ENCODE data around the gene PDS5B. TPM values are rescaled to one million over a fixed set of nuclear protein-coding genes. Genes with fewer than 3 reads are reported as not detected.

PDS5B gene
- total RNA-seq, 1 donor from 2014 or later: 59.2 TPM

DNA sequence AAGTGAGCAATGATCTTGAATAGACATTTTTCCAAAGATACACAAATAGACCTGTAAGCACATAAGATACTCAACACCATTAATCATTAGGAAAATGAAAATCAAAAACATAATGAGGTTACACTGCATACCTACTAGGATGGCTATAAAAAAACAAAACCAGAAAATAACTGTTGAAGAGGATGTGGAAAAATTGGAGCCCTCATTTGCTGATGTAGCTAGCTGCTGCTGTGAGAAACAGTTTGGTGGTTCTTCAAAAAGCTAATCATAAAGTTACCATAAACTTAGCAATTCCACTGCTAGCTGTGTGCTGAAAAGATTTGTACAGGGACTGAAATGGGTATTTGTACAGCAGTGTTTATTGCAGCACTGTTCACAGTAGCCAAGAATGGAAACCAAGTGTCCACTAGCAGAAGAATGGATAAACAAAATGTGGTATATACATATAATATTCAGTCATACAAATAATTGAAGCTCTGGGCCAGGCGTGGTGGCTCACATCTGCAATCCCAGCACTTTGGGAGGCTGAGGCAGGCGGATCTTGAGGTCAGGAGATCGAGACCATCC, 46.2 kb downstream of the PDS5B start:
- no peak overlapping the region for H3K27ac Mint-ChIP-seq (ENCODE audit: unreplicated experiment)
- H3K27me3 Mint-ChIP-seq (ENCODE audit: unreplicated experiment): no peaks in the 10 kb centered on the region
- TF ChIP-seq, protein P1, sequence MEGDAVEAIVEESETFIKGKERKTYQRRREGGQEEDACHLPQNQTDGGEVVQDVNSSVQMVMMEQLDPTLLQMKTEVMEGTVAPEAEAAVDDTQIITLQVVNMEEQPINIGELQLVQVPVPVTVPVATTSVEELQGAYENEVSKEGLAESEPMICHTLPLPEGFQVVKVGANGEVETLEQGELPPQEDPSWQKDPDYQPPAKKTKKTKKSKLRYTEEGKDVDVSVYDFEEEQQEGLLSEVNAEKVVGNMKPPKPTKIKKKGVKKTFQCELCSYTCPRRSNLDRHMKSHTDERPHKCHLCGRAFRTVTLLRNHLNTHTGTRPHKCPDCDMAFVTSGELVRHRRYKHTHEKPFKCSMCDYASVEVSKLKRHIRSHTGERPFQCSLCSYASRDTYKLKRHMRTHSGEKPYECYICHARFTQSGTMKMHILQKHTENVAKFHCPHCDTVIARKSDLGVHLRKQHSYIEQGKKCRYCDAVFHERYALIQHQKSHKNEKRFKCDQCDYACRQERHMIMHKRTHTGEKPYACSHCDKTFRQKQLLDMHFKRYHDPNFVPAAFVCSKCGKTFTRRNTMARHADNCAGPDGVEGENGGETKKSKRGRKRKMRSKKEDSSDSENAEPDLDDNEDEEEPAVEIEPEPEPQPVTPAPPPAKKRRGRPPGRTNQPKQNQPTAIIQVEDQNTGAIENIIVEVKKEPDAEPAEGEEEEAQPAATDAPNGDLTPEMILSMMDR (IDR thresholded peaks at IDR 0.05; ENCODE audit: partially characterized antibody, unreplicated experiment): no peak
- no peak overlapping the region for H3K4me3 Mint-ChIP-seq (ENCODE audit: unreplicated experiment)
- no peaks in the 10 kb centered on the region for H3K9me3 Mint-ChIP-seq (ENCODE audit: unreplicated experiment)
- no peaks in the 10 kb centered on the region for H3K36me3 Mint-ChIP-seq (ENCODE audit: unreplicated experiment)
- no peak for DNase-seq
- H3K4me1 Mint-ChIP-seq (ENCODE audit: low read depth, unreplicated experiment): no peaks in the 10 kb centered on the region

DNA sequence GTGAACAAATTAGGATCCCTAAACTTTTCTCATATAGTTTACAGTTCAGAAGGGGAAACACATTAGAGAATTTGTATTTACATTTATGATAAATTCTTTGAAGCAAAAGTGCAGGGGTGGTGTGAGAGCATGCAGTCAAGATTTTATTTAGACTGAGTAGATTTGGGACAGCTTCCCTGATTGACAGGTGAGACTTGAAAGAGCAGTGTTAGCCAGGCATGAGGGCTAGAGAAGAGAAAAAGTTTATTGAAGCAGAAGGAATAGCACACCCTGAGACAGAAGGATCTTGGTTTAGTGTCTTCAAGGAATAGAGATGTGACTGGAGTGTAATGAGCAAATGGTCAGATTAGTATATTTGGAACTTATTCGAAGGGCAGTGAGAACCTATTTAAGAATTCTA, 50.5 kb downstream of the PDS5B start:
- DNase-seq: no peak
- Mint-ChIP-seq H3K4me1 (ENCODE audit: low read depth, unreplicated experiment) (no peaks in the 10 kb centered on the region), H3K9me3 (ENCODE audit: unreplicated experiment) (no peaks in the 10 kb centered on the region), H3K4me3 (ENCODE audit: unreplicated experiment) (no peak overlapping the region), H3K36me3 (ENCODE audit: unreplicated experiment) (no peaks in the 10 kb centered on the region), H3K27ac (ENCODE audit: unreplicated experiment) (no peak overlapping the region), H3K27me3 (ENCODE audit: unreplicated experiment) (no peaks in the 10 kb centered on the region)
- TF ChIP-seq, protein P1 (IDR thresholded peaks at IDR 0.05; ENCODE audit: partially characterized antibody, unreplicated experiment): no peak

DNA sequence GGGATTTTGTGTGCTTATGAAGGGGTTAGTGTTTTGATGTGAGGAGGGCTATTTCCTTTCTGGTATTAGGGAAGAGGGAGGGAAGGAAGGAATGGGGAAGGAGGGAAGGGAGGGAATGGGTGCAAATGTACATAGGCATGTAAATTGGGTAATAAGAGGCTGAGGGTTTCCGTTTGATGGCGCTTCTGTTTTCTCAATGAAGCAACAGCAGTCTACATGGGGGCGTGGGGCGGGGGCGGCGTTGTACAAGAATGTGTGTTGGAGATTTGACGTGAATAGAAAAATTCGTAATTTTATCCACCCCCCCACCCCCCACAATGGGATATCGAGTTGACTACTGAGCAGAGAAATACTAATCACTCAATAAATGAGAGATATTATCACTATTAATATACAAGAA, 52.5 kb downstream of the PDS5B start:
- Mint-ChIP-seq H3K9me3 (ENCODE audit: unreplicated experiment) (no peaks in the 10 kb centered on the region), H3K4me1 (ENCODE audit: low read depth, unreplicated experiment) (no peaks in the 10 kb centered on the region), H3K4me3 (ENCODE audit: unreplicated experiment) (no peak overlapping the region), H3K27me3 (ENCODE audit: unreplicated experiment) (no peaks in the 10 kb centered on the region), H3K36me3 (ENCODE audit: unreplicated experiment) (no peaks in the 10 kb centered on the region), H3K27ac (ENCODE audit: unreplicated experiment) (no peak overlapping the region)
- DNase-seq: no peak
- TF ChIP-seq, protein P1 (IDR thresholded peaks at IDR 0.05; ENCODE audit: partially characterized antibody, unreplicated experiment): no peak

DNA sequence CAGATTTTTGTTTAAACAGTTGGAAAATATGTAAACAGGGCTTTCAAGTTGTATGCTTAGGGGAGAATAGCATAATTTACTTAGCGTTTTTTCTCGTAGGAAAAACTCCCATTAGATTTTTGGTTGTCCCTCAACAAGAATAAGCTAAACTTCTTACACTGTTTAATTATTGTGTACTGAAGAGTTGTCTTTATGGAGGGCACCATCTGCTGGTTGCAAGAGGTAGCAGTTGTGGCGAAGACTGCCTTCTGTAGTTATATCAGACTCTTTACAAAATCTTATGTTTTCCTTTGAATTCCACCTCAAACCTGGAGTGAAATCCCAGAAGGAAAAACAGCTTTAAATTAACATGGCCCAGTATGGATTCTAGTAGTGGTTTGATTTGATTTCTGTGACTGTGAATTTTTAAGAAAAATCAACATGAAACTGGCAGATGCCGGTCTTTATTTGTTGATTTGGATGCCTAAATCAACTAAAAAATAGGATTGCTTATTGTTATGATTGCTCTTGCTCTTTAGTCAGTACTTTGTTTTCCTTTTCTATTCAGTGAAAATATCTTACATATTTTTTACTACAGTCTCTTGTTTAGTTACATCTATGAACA, 53.4 kb downstream of the PDS5B start:
- Mint-ChIP-seq H3K27me3 (ENCODE audit: unreplicated experiment) (no peaks in the 10 kb centered on the region), H3K36me3 (ENCODE audit: unreplicated experiment) (no peaks in the 10 kb centered on the region), H3K4me3 (ENCODE audit: unreplicated experiment) (no peak overlapping the region), H3K4me1 (ENCODE audit: low read depth, unreplicated experiment) (no peaks in the 10 kb centered on the region), H3K9me3 (ENCODE audit: unreplicated experiment) (no peaks in the 10 kb centered on the region), H3K27ac (ENCODE audit: unreplicated experiment) (peak overlapping the region; percentile 52)
- DNase-seq: peak; percentile 19
- TF ChIP-seq, protein P1 (IDR thresholded peaks at IDR 0.05; ENCODE audit: partially characterized antibody, unreplicated experiment): peak; percentile 65

DNA sequence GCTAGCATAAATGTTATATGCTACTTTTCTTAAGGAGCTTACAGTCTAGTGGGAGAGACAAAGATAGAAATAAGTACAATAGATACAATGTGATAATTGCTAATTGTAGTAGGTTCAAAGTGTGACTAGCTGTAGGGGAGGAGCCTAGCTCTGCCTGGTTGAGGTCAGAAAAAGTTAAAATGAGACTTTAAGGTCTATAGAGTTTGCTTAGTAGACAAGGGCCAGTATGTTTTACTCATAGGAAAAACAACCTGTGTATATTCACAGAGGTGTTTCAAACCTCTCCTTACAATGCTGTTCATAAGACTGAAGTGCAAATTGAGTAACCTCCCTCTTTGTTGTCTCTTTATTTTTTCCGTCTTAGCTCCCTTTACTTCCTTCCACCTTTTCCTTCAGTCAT, 56.1 kb downstream of the PDS5B start:
- DNase-seq: no peak
- H3K27me3 Mint-ChIP-seq (ENCODE audit: unreplicated experiment): no peaks in the 10 kb centered on the region
- TF ChIP-seq, protein P1 (IDR thresholded peaks at IDR 0.05; ENCODE audit: partially characterized antibody, unreplicated experiment): no peak
- H3K4me3 Mint-ChIP-seq (ENCODE audit: unreplicated experiment): no peak overlapping the region
- H3K27ac Mint-ChIP-seq (ENCODE audit: unreplicated experiment): no peak overlapping the region
- no peaks in the 10 kb centered on the region for H3K36me3 Mint-ChIP-seq (ENCODE audit: unreplicated experiment)
- H3K9me3 Mint-ChIP-seq (ENCODE audit: unreplicated experiment): no peaks in the 10 kb centered on the region
- H3K4me1 Mint-ChIP-seq (ENCODE audit: low read depth, unreplicated experiment): no peaks in the 10 kb centered on the region

Measured in glutamatergic neuron (in vitro differentiated cells).